ENCODE data around the gene ZNF678. TPM values are rescaled to one million over a fixed set of nuclear protein-coding genes. Genes with fewer than 3 reads are reported as not detected.

The ZNF678 gene
- polyA plus RNA-seq, 3 donors = 1.5 to 1.9 (median 1.7) TPM

DNA sequence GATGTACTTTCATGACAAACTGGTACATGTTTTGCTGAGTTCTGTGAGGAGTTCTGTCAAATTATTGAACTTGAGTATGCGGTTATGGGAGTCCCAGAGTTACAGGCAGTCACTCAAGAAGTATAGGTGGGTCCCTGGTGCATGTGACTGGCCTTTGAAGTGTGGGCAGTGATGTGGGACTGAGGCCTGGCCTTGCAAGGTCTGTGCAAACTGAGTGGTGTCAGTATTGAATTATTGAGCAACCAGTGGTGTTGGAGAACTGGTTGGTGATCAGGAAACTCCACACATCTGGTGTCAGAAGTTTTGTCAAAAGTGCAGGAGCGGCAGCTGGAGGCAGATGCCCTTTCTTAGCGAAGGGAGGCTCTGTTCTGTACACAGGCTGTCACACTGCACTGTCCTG, 5.2 kb downstream of the ZNF678 start:
- Histone ChIP-seq H3K4me2 (replicated peaks; ENCODE audit: extremely low read depth, low read length, poor library complexity, severe bottlenecking) (no peak overlapping the region), H3K36me3 (replicated peaks in 1 of 2; ENCODE audit: control insufficient read depth in 1 of 2, insufficient read depth in 2 of 2, low read length in 2 of 2) (peaks cover 0 to 18% of the 10 kb centered on the region in 2 donors), H3K27me3 (ENCODE audit: control insufficient read depth in 2 of 2, insufficient read depth in 2 of 2, low read length in 2 of 2) (no peaks in the 10 kb centered on the region), H3K27ac (ENCODE audit: low read depth in 1 of 2, low read length in 2 of 2) (no peak overlapping the region), H3K9ac (ENCODE audit: insufficient read depth, low read length, poor library complexity, severe bottlenecking) (no peak overlapping the region), H3K9me3 (replicated peaks in 1 of 2; ENCODE audit: control insufficient read depth in 1 of 2, insufficient read depth in 1 of 2, low read length in 2 of 2) (peaks cover 35 to 36% of the 10 kb centered on the region in 2 donors), H4K20me1 (ENCODE audit: insufficient read depth, low read length) (no peaks in the 10 kb centered on the region), H3K4me3 (replicated peaks in 1 of 3; ENCODE audit: low read depth in 2 of 3, low read length in 3 of 3) (no peak overlapping the region), H3K4me1 (ENCODE audit: control insufficient read depth in 1 of 2, insufficient read depth in 2 of 2, low read length in 2 of 2) (peaks cover 6 to 7% of the 10 kb centered on the region in 2 donors), H2AFZ (ENCODE audit: insufficient read depth, low read depth, low read length, poor library complexity, severe bottlenecking) (no peak overlapping the region), H3K79me2 (ENCODE audit: insufficient read depth, low read length) (peaks cover 71% of the 10 kb centered on the region)
- no peak for DNase-seq
- intact Hi-C loops (cut with micrococcal nuclease) = no loop called here
- H3K36me3 Mint-ChIP-seq = peaks cover 18 to 26% of the 10 kb centered on the region in 2 donors
- H3K4me3 Mint-ChIP-seq = no peak overlapping the region
- TF ChIP-seq, protein P1, sequence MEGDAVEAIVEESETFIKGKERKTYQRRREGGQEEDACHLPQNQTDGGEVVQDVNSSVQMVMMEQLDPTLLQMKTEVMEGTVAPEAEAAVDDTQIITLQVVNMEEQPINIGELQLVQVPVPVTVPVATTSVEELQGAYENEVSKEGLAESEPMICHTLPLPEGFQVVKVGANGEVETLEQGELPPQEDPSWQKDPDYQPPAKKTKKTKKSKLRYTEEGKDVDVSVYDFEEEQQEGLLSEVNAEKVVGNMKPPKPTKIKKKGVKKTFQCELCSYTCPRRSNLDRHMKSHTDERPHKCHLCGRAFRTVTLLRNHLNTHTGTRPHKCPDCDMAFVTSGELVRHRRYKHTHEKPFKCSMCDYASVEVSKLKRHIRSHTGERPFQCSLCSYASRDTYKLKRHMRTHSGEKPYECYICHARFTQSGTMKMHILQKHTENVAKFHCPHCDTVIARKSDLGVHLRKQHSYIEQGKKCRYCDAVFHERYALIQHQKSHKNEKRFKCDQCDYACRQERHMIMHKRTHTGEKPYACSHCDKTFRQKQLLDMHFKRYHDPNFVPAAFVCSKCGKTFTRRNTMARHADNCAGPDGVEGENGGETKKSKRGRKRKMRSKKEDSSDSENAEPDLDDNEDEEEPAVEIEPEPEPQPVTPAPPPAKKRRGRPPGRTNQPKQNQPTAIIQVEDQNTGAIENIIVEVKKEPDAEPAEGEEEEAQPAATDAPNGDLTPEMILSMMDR (IDR thresholded peaks at IDR 0.05) = no peak
- H3K27me3 Mint-ChIP-seq (ENCODE audit: low read depth in 3 of 3) = peaks cover 0 to 2% (median 0%) of the 10 kb centered on the region in 3 donors
- peaks cover 18 to 44% (median 33%) of the 10 kb centered on the region in 7 donors for H3K9me3 Mint-ChIP-seq
- peaks cover 12% of the 10 kb centered on the region for H3K4me1 Mint-ChIP-seq
- no peak overlapping the region for H3K27ac Mint-ChIP-seq
- 100% methylated on average over 1 of the region's 3 CpGs for WGBS (ENCODE audit: insufficient coverage)

DNA sequence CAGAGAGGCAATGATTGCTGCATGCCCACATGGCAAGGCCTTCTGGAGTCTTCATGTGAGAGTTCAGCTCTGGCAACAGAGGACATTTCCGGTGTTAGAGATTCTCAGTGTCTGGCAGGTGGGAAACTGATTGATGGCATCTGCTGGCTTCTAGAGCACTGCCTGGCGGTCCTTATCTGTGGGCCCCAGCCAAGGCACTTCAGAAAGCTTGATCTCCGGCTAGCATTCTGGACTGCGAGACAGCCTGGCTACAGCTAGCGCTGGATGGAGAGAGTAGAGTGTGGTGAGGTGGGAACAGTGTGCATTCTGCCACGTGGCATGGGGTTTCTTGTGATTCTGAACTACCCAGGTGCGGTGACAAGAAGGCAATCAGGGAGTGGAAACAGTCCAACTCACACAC, 9.4 kb downstream of the ZNF678 start:
- no peak overlapping the region for H3K4me2 ChIP-seq (replicated peaks; ENCODE audit: extremely low read depth, low read length, poor library complexity, severe bottlenecking)
- peaks cover 26 to 65% of the 10 kb centered on the region in 2 donors for H3K9me3 ChIP-seq (replicated peaks in 1 of 2; ENCODE audit: control insufficient read depth in 1 of 2, insufficient read depth in 1 of 2, low read length in 2 of 2)
- no peak overlapping the region for H3K4me3 ChIP-seq (replicated peaks in 1 of 3; ENCODE audit: low read depth in 2 of 3, low read length in 3 of 3)
- no peak overlapping the region for H3K9ac ChIP-seq (ENCODE audit: insufficient read depth, low read length, poor library complexity, severe bottlenecking)
- H3K27ac ChIP-seq (ENCODE audit: low read depth in 1 of 2, low read length in 2 of 2) = no peak overlapping the region
- H4K20me1 ChIP-seq (ENCODE audit: insufficient read depth, low read length) = no peaks in the 10 kb centered on the region
- no peak overlapping the region for H2AFZ ChIP-seq (ENCODE audit: insufficient read depth, low read depth, low read length, poor library complexity, severe bottlenecking)
- peaks cover 63% of the 10 kb centered on the region for H3K79me2 ChIP-seq (ENCODE audit: insufficient read depth, low read length)
- Mint-ChIP-seq H3K4me1 (no peaks in the 10 kb centered on the region), H3K27me3 (ENCODE audit: low read depth in 3 of 3) (no peaks in the 10 kb centered on the region), H3K4me3 (no peak overlapping the region), H3K9me3 (peaks cover 42 to 69% (median 60%) of the 10 kb centered on the region in 7 donors), H3K27ac (no peak overlapping the region), H3K36me3 (peaks cover 10 to 19% of the 10 kb centered on the region in 2 donors)
- H3K27me3 ChIP-seq (ENCODE audit: control insufficient read depth in 2 of 2, insufficient read depth in 2 of 2, low read length in 2 of 2) = no peaks in the 10 kb centered on the region
- peaks cover 0 to 12% of the 10 kb centered on the region in 2 donors for H3K36me3 ChIP-seq (replicated peaks in 1 of 2; ENCODE audit: control insufficient read depth in 1 of 2, insufficient read depth in 2 of 2, low read length in 2 of 2)
- DNase-seq = no peak
- H3K4me1 ChIP-seq (ENCODE audit: control insufficient read depth in 1 of 2, insufficient read depth in 2 of 2, low read length in 2 of 2) = no peaks in the 10 kb centered on the region
- WGBS (ENCODE audit: insufficient coverage) = 100% methylated on average over 2 of the region's 7 CpGs
- TF ChIP-seq, protein P1 (IDR thresholded peaks at IDR 0.05) = no peak
- intact Hi-C loops (cut with micrococcal nuclease) = no loop called here
